Thoracic aorta (tissue), 2 donors: ENCODE measurements around the gene SYNGR4. TPM values are rescaled to one million over a fixed set of nuclear protein-coding genes. Genes with fewer than 3 reads are reported as not detected.

Source experiments
- ATAC-seq: fragments of 150-250 bp; one replicate; pipeline ENCODE4 v1.8.0; 2017; ENCODE audit warnings: low read depth; ENCODE audit not compliant: insufficient number of reproducible peaks, low FRiP score
- DNase-seq: peaks from one replicate; pipeline ENCODE4 v3.0.0-alpha.2; 2020; ENCODE audit warnings: low spot score
- H3K27ac ChIP-seq, 2 donors: fragments of 200-600 bp; sonication (generic); 1 replicate in 1 of 2; 2 replicates in 1 of 2; pipeline ENCODE4 v1.5.1; 2016; ENCODE audit warnings: mild to moderate bottlenecking in 2 of 2, moderate library complexity in 2 of 2
- H3K27me3 ChIP-seq: fragments of 200-600 bp; sonication (generic); replicated peaks from 2 replicates; pipeline ENCODE4 v1.6.0; 2016; ENCODE audit warnings: mild to moderate bottlenecking; ENCODE audit not compliant: insufficient read depth
- H3K36me3 ChIP-seq: fragments of 200-600 bp; sonication (generic); one replicate; pipeline ENCODE4 v1.5.1; 2016
- H3K4me1 ChIP-seq, 2 donors: fragments of 200-600 bp; sonication (generic); 1 replicate in 1 of 2; 2 replicates in 1 of 2; pipeline versions ENCODE4 v1.5.1 to v1.6.0; 2016; ENCODE audit warnings: low read depth in 2 of 2, mild to moderate bottlenecking in 1 of 2; ENCODE audit not compliant: control insufficient read depth in 1 of 2
- H3K4me3 ChIP-seq: fragments of 200-600 bp; sonication (generic); 2 replicates; pipeline ENCODE4 v1.5.1; 2016; ENCODE audit warnings: mild to moderate bottlenecking
- H3K9me3 ChIP-seq: fragments of 200-600 bp; sonication (generic); 2 replicates; pipeline ENCODE4 v1.5.1; 2016
- CTCF ChIP-seq: fragments of 200-600 bp; sonication (generic); IDR thresholded peaks from one replicate; pipeline ENCODE4 v1.5.1; 2019; ENCODE audit warnings: antibody characterized with exemption
- total RNA-seq, 2 donors: library from RNA; depleted of rRNA; stranded (reverse); fragments of >200 nt; gene quantifications; one replicate each; pipeline versions ENCODE4 v1.1.0 to v1.2.3, GENCODE V29; 2016

SYNGR4 gene
- total RNA-seq, 2 donors from 2014 or later: not detected

- no peak overlapping the region for H3K27ac ChIP-seq
- peaks cover 52% of the 10 kb centered on the region for H3K36me3 ChIP-seq
- H3K27me3 ChIP-seq: no peaks in the 10 kb centered on the region
- H3K9me3 ChIP-seq: no peaks in the 10 kb centered on the region
- no peaks in the 10 kb centered on the region for H3K4me1 ChIP-seq
- H3K4me3 ChIP-seq: no peak overlapping the region
- ATAC-seq (no peak), DNase-seq (no peak)
- TF ChIP-seq CTCF: no peak
Observed at GRCh38 chr19:48382286-48382685, 18.1 kb downstream of the SYNGR4 start.

- Histone ChIP-seq H3K27ac (no peak overlapping the region), H3K4me3 (no peak overlapping the region), H3K36me3 (peaks cover 70% of the 10 kb centered on the region), H3K27me3 (no peaks in the 10 kb centered on the region), H3K9me3 (no peaks in the 10 kb centered on the region), H3K4me1 (peaks cover 4 to 5% of the 10 kb centered on the region in 2 donors)
- DNase-seq (no peak), ATAC-seq (peak; percentile 20)
- TF ChIP-seq CTCF: no peak
Observed at GRCh38 chr19:48385461-48386087, 21.4 kb downstream of the SYNGR4 start.

GRCh38 chr19:48386981-48387380 lies 22.8 kb downstream of the SYNGR4 start:
- Histone ChIP-seq H3K4me3 (no peak overlapping the region), H3K36me3 (peaks cover 67% of the 10 kb centered on the region)

GRCh38 chr19:48390188-48391099 lies 26.3 kb downstream of the SYNGR4 start:
- Histone ChIP-seq H3K4me1 (peaks cover 7 to 14% of the 10 kb centered on the region in 2 donors), H3K9me3 (no peaks in the 10 kb centered on the region), H3K27me3 (peaks cover 3% of the 10 kb centered on the region), H3K27ac (peak overlapping the region; percentile 84 to 93), H3K4me3 (peak overlapping the region; percentile 87), H3K36me3 (peaks cover 33% of the 10 kb centered on the region)
- ATAC-seq: peak; percentile 69
- DNase-seq: no peak
- peak; percentile 60 for TF ChIP-seq CTCF

More at GRCh38 chr19:48386981-48387380, 22.8 kb downstream of the SYNGR4 start:
- no peak for ATAC-seq
- peaks cover 4 to 5% of the 10 kb centered on the region in 2 donors for H3K4me1 ChIP-seq
- no peak for TF ChIP-seq CTCF
- H3K9me3 ChIP-seq: no peaks in the 10 kb centered on the region
- H3K27ac ChIP-seq: no peak overlapping the region
- no peak for DNase-seq
- no peaks in the 10 kb centered on the region for H3K27me3 ChIP-seq
